Brain microvascular endothelial cell (primary cell): ENCODE measurements around the gene APELA.
"Not testable (repeated sequence)": the region's sequence is repeated elsewhere in the genome, so short reads cannot be mapped to it uniquely, and the experiment has no call there.

Source experiments
- DNase-seq: peaks from one replicate; pipeline ENCODE4 v3.0.0-alpha.2; 2020
- H3K27ac ChIP-seq: fragments of 250-450 bp; sonication (Bioruptor Pico); 2 replicates; pipeline ENCODE4 v1.5.1; 2020; ENCODE audit warnings: mild to moderate bottlenecking, moderate library complexity
- H3K27me3 ChIP-seq: fragments of 250-450 bp; sonication (Bioruptor Pico); replicated peaks from 2 replicates; pipeline ENCODE4 v1.5.1; 2020; ENCODE audit warnings: mild to moderate bottlenecking
- H3K36me3 ChIP-seq: fragments of 250-450 bp; sonication (Bioruptor Pico); replicated peaks from 2 replicates; pipeline ENCODE4 v1.5.1; 2020; ENCODE audit warnings: mild to moderate bottlenecking
- H3K4me3 ChIP-seq: 2 replicates; pipeline ENCODE4 v1.5.1; 2011; ENCODE audit warnings: low read depth, mild to moderate bottlenecking, control low read depth, low read length, moderate library complexity
- in situ Hi-C: cut with HindIII; loops from 2 replicates; pipeline ENCODE4 v1.10.0; 2017; ENCODE audit warnings: low sequenced_read_pairs, low pct_ligation_motif_present
- TF ChIP-seq, protein P1 (sequence below): IDR thresholded peaks from 2 replicates; pipeline ENCODE4 v1.5.1; 2011; ENCODE audit warnings: low read depth, mild to moderate bottlenecking, moderate library complexity, low read length, control low read depth, inconsistent platforms; ENCODE audit errors: missing control alignments

APELA gene

DNA sequence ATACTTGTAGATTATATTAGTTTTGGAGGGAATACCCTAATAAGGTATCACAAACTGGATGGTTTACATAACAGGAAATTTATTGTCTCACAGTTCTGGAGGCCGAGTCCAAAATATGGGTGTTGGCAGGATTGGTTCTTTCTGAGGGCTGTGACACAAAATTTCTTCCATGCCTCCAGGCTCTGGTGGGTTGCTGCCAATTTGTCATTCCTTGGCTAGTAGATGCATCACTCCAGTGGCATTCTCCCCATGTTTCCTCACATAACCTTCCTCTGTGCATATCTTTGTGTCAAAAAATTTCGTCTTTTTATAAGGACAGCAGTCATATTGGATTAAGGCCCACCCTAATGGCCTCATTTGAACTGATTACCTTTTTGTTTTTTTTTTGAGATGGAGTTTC lies 49.3 kb downstream of the APELA start:
- no peak overlapping the region for H3K27ac ChIP-seq
- no peak for DNase-seq
- in situ Hi-C loops = no loop called here

DNA sequence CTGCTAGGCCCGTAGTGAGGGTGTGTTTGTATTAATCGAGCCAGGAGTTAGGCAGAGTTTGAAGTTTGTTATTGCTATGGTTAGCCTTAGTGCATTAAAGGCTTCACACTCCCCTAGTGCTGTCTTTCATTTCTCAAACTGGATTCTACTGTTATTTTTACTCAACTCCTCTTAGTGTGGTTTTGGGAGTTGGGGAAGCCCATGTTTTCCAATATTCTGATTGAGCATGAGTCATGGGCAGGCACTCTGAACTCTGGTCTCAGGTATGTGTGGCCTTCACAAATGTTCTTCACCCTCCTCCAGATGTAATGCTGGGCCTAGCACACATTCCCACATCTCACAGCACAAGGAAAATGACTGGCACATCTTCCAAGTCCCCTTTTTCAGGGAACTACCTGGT lies 50.1 kb downstream of the APELA start:
- H3K4me3 ChIP-seq, in situ Hi-C loops, H3K27ac ChIP-seq, H3K36me3 ChIP-seq, H3K27me3 ChIP-seq, DNase-seq: not testable (repeated sequence)

More for the DNA sequence above, 49.3 kb downstream of the APELA start:
- H3K4me3 ChIP-seq = no peak overlapping the region
- TF ChIP-seq, protein P1, sequence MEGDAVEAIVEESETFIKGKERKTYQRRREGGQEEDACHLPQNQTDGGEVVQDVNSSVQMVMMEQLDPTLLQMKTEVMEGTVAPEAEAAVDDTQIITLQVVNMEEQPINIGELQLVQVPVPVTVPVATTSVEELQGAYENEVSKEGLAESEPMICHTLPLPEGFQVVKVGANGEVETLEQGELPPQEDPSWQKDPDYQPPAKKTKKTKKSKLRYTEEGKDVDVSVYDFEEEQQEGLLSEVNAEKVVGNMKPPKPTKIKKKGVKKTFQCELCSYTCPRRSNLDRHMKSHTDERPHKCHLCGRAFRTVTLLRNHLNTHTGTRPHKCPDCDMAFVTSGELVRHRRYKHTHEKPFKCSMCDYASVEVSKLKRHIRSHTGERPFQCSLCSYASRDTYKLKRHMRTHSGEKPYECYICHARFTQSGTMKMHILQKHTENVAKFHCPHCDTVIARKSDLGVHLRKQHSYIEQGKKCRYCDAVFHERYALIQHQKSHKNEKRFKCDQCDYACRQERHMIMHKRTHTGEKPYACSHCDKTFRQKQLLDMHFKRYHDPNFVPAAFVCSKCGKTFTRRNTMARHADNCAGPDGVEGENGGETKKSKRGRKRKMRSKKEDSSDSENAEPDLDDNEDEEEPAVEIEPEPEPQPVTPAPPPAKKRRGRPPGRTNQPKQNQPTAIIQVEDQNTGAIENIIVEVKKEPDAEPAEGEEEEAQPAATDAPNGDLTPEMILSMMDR = no peak
- H3K36me3 ChIP-seq = no peaks in the 10 kb centered on the region
- no peaks in the 10 kb centered on the region for H3K27me3 ChIP-seq

DNA sequence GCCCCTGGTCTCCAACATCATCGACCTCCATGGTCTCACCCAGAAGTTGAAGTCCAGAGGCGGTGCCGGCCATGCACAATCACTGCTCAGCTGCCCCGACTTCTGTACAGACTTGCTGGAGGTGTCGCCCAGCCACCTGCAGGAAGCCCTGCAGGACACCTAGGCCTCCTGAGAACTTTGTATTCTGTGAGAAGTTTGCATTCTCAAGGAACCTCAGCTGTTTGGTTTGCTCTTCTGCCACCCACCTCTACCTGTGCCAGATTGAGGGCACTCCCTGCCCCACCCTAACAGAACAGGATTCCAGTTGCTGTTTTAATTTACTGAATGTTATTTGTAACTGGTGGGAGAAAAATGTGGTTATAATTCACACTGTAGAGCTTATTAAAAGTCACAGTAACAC lies 53.7 kb downstream of the APELA start:
- no peak for DNase-seq
- H3K27me3 ChIP-seq = no peaks in the 10 kb centered on the region
- in situ Hi-C loops = no loop called here
- H3K4me3 ChIP-seq = no peak overlapping the region
- H3K36me3 ChIP-seq = no peaks in the 10 kb centered on the region
- H3K27ac ChIP-seq = no peak overlapping the region
- TF ChIP-seq, protein P1 = no peak

DNA sequence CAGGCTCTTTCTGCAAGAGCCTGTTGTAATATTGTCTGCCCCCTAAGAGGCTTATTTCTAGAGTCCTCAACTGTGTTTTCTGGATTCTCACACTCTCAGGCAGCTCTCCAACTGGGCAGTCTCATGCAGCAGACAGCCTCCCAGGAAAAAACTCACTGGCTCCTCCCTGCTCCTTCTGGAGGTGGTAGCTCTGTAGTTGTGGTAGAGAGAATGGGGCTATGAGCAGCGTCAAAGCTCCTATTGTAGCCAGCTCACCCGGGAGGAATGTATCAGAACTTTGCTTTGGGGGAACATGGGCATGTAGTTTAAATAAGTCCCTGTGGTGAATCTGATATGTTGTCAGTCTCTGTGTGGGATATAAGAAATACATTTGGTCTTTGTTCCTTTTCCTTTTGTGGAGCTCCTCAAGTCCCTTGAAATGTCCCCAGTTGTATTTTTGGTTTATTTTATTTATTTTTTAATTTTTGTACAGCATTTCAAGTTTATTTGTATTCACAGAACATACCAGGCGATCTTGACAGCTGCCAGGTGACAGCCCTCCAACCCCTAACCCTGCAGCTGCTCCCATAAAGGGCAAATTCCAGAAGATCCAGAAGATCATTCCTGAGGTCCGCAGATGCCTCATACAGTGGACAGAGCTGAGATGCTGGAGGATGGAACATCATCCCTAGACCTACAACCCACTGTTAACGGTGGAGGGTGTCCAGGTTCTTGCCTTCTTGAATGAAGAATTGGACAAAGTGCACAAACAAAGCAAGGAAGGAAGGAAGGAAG lies 54.8 kb downstream of the APELA start:
- TF ChIP-seq, protein P1 = no peak
- no peaks in the 10 kb centered on the region for H3K27me3 ChIP-seq
- peak; percentile 17 for DNase-seq
- no peaks in the 10 kb centered on the region for H3K36me3 ChIP-seq
- H3K4me3 ChIP-seq = no peak overlapping the region
- in situ Hi-C loops = no loop called here
- no peak overlapping the region for H3K27ac ChIP-seq

DNA sequence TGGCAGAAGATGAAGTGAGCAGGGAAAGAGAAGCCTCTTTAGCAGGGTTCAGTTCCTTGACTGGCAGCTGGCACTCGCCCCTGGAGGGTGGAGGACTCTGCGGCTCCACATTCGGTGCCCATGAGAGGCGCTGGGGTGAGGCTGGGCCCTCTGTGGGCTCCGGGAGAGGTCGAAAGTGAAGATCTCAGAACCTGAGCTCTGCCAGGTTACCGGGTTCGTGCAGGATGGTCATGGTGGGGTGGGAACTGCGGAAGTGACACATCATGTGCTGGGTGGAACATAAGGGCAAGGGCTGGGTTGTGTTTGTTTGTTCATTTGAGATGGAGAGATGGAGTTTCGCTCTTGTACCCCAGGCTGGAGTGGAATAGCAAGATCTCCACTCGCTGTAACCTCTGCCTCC lies 56.3 kb downstream of the APELA start:
- Histone ChIP-seq H3K27ac (no peak overlapping the region), H3K4me3 (no peak overlapping the region), H3K36me3 (no peaks in the 10 kb centered on the region), H3K27me3 (no peaks in the 10 kb centered on the region)
- no peak for DNase-seq
- in situ Hi-C loops = no loop called here
- TF ChIP-seq, protein P1 = no peak

DNA sequence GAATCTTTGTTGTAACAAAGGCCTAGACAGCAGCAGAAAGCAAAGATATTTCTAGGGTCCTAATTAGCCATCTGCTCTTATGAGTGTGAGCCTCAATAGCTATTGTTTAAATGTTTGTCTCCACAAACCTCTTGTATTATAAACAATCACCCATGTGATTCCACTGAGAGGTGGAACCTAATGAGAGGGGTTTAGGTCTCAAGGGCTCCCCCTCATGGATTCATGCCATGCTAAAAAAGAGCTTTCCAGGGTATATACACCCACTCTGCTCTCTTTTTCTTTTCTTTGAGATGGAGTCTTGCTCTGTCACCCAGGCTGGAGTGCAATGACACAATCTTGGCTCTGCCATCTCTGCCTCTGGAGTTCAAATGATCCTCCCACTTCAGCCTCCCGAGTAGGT lies 58.4 kb downstream of the APELA start:
- DNase-seq = peak; percentile 11
- in situ Hi-C loops = no loop called here
- TF ChIP-seq, protein P1 = peak; percentile 40
- Histone ChIP-seq H3K4me3 (no peak overlapping the region), H3K36me3 (no peaks in the 10 kb centered on the region), H3K27me3 (no peaks in the 10 kb centered on the region), H3K27ac (no peak overlapping the region)

DNA sequence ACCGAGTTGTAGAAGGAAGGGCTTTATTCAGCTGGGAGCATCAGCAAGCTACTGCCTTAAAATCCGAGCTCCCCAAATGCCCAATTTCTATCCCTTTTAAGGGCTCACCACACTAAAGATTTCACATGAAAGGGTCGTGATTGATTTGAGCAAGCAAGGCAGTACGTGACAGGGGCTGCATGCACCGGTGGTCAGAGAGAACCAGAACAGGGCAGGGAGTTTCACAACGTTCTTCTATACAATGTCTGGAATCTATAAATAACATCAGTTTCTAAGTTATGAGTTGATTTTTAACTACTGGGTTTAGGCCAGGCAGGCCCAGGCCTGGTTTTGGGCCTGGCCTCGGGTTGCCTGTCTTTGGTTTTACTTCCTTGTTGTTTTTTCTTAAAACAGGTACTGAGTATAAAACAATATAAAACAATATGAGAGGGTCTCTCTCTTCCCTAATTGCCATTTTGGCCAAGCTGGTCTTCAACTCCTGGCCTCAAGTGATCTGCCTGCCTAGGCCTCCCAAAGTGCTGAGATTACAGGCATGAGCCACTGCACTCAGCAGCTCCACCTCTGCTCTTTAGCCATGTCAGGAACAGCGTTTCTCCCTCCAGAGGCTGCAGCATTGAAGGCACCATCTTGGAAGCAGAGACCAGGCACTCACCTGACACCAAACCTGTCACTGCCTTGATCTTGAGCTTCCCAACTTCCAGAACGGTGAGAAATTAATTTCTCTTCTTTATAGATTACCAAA lies 59.1 kb downstream of the APELA start:
- H3K36me3 ChIP-seq, H3K27ac ChIP-seq, H3K4me3 ChIP-seq, in situ Hi-C loops, DNase-seq, H3K27me3 ChIP-seq: not testable (repeated sequence)
